Ammon's horn (tissue), 1 donor: ENCODE data around the gene ATP2B2.
"Not testable (repeated sequence)": the region's sequence is repeated elsewhere in the genome, so short reads cannot be mapped to it uniquely, and the experiment has no call there.

Experiments
- DNase-seq: peaks from one replicate; pipeline ENCODE4 v3.0.0-alpha.2; 2016; ENCODE audit warnings: low spot score

ATP2B2 gene

DNA sequence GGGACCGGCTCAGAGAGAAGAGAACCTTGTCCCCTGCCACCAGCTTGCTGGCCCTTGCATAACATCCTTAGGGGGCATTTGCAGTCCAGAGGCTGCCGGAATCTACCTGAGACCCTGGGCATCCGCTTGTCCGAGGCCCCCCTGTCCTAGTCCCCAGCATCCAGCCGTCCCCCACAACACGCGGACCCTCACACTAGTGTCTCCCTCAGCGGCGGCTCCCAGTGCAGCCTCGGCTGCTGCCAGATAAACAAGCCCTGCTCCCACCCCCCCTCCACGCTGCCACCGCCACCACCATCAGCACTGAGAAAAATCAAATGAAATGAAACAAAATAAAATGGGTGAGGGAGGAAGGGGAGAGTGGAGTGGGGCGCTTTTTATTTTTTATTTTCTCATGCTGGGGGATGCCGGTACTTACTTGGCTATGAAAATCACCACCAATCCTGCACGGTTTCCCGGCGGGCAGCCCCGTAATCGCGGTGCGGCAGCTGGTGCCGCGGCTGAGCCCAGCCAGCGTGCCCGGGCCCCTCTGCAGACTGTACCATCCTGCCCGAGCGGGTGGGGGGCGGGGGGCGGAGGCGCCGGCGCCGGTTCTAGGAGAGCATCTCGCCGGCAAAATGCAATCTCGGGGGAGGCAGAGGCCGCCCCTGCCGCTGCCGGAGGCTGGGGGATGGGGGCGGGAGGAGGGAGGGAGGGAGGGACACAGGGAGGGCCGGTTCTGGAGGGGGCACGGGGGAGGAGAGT, at the start of gene ATP2B2:
ATP2B2 (minus strand) TSS at position 537 of the 741 bp plus-strand sequence. CDS start 56,043 bp downstream, outside the sequence.
- DNase-seq: peak; percentile 43

DNA sequence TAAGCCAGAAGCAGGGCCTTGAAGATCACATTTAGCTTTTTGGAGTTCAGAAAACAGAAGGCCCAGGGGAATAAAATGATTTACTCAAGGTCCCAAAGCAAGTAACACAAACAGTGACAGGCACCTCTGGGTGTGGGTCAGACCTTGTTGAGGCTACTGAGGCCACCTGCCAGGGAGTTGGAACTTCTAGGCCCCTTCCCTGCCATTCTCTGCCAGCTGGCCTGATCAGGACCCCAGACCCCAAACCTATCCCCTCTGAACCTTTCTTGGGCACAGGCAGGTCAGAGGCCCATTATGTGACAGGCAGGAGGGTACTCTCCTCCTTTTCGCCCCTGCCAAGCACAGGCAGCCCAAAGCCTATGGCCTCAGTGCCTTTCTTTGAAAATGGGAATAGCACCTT, 49.4 kb upstream of the ATP2B2 start:
- no peak for DNase-seq

GRCh38 chr3:10554236-10554611, 48.8 kb upstream of the ATP2B2 start:
- no peak for DNase-seq

GRCh38 chr3:10553591-10554235, 48.3 kb upstream of the ATP2B2 start:
- peak; percentile 58 for DNase-seq

- DNase-seq: no peak
Observed at GRCh38 chr3:10552631-10552943, 47.2 kb upstream of the ATP2B2 start.

- DNase-seq: peak; percentile 72
Observed at GRCh38 chr3:10551821-10552630, 46.6 kb upstream of the ATP2B2 start.

DNA sequence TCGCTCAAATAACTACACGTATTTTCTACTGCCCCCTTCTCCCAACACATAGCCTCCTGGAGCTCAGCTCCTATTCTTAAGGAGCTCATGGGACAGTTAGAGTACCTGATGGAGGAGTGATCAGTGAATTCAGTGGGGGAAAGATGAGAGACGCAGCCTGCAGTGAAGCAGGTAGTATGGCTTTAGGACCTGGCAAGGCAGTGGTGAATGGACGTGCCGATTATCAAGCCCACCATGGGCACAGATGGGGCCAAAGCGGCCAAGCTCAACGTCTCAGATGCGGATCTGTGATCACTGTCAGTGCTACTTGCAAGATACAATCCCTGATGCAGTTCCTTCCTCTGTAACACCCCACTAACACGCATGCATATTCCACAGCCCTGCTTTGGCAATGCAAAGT, 45.8 kb upstream of the ATP2B2 start:
- no peak for DNase-seq

DNA sequence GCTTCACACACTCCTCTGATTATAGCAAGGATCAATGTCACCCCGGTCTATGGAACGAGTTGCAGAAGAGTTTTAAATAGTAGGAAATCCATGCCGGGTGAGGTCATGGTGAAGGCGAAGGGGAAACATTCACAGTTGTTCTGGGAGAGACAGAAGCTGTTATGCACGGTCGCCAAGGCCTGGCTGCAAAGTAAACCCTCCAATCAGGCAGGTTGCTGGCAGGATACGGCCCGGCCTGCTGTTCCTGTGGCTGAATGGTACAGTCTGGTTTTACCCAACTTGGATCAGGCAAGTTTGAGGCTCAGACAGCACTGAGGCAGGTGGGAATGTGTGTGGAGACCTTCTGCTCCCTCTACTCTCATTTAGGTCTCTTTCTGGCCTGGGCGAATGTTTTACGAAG, 45.3 kb upstream of the ATP2B2 start:
- peak; percentile 38 for DNase-seq

- DNase-seq: no peak
Observed at GRCh38 chr3:10549617-10550230, 44.3 kb upstream of the ATP2B2 start.

DNA sequence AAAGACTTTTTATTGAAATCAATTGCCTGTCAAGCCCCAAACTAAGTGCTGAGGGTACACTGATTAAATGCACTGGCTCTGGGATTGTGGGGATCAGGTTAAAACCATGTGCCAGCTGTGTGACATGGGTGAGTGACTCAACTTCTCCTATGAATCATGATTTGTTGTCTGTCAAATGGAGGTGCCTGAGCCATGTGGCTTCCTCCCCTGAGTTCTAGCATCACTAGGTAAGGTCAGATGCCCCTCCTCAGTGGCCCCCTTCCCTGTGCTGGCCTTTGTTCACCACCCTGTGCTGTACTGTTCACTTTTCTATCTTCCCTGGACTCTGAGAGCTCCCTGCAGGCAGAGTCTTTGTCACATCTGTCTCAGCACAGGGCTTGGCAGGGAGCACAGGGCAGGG, 43.6 kb upstream of the ATP2B2 start:
- no peak for DNase-seq

DNA sequence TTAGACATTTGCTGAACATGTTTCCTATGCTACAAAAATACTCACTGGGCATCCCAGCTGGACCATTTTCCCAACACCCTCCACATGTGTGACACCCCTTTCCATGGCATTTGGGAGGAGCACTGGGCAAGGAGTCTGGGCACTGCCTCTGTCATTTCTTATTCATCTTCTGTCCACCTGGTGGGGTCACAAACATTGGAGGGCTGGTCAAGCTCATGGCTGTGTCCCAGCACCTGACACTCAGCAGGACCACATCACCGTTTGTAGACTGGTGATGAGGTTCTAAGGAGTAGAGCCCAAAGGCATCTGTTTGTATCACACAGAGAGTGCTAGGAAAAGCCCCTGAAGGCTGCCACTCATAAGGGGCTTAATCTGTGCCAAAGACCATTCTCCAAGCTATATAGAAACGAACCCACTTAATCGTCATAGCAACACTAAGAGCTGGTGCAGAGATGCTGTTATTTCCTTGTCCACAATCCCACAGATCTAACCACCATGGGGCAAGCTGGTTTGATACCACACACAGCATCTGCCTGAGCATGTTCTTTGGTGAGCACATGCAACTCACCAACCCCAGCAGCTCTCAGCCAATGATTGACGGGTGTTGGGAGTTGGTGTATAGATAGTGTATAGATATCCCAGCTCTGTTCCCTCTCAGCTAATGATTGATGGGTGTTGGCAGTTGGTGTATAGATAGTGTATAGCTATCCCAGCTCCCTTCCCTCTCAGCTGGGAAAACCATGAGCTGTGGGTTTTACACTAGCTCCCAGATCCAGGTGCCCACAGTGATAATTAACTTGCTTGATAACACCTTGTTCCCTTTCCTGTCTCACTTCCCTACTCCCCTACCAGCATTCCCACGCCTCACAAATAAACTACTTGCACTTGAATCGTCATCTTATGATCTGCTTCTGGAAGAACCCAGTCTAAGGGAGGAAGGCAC, 42.7 kb upstream of the ATP2B2 start:
- no peak for DNase-seq

GRCh38 chr3:10547413-10547812, 42.0 kb upstream of the ATP2B2 start:
- no peak for DNase-seq

- DNase-seq: no peak
Observed at GRCh38 chr3:10546820-10547263, 41.5 kb upstream of the ATP2B2 start.

DNA sequence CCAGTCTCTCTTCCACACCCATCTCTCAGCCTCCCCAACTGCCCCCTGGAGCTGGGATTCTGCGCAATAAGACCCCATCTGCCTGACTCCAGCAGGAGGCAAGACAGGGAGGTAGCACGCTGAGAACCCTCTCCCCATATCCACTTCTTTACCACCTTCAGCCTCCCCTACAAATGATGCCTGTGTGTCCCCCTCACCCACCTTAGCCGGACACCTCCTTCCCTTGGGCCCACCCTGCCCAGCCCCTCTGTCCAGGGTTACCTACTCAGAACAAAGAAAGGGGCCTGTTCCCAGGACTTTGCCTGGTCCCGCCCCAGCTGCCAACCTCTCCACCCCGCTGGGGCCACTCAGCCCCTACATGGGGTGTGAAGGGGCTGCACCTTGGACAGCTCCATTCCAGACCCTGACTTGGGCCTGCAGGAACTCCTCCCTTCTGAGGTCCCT, 40.8 kb upstream of the ATP2B2 start:
- DNase-seq: no peak

- no peak for DNase-seq
Observed at GRCh38 chr3:10542518-10542917, 37.1 kb upstream of the ATP2B2 start.

DNA sequence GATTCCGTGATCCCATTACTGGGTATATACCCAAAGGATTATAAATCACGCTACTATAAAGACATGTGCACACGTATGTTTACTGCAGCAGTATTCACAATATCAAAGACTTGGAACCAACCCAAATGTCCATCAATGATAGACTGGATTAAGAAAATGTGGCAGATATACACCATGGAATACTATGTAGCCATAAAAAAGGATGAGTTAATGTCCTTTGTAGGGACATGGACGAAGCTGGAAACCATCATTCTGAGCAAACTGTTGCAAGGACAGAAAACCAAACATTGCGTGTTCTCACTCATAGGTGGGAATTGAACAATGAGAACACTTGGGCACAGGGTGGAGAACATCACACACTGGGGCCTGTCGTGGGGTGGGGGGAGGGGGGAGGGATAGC, 35.0 kb upstream of the ATP2B2 start:
- DNase-seq: not testable (repeated sequence)

DNA sequence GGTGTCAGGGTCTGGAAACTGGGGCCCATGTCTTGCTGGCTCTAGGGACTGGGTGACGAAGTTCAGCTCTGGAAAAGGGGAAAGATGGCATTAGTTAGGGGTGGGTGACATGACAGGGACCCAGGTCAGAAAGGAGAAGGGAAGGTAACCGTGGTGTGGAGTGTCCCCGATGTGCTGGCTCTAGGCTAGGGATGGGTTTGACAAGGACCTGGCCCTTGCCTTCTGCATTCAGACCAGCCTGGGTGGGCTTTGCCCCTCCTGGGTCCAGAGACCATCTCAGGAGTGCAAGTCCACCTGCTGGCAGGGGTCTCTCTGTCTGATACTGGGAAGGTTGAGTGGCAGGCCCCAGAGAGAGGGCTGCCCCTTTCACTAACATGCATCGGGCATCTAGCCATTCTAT, 28.7 kb upstream of the ATP2B2 start:
- no peak for DNase-seq

- no peak for DNase-seq
Observed at GRCh38 chr3:10533737-10534023, 28.3 kb upstream of the ATP2B2 start.

- DNase-seq: no peak
Observed at GRCh38 chr3:10532939-10533736, 27.8 kb upstream of the ATP2B2 start.

GRCh38 chr3:10531031-10531430, 25.6 kb upstream of the ATP2B2 start:
- DNase-seq: no peak

DNA sequence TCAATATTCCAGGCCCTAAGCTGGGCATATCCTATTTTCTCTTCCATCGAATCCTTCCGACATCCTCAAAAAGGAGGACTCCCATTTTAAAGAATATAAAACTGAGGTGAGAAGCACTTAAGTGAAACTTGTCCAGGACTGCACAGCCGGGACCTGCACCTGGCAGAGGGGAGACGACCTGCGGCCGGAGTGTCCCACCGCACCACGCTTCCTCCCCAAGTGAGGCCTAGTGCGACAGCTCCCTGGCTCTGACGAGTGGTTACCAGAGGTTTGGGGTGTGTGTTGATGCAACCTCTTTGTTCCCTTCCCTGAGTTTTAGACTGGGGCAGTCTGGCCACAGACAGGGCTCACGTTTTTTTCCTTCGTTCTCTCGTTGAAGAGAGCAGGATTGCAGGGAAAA, 24.9 kb upstream of the ATP2B2 start:
- no peak for DNase-seq
